ENCODE results near the gene RNPEPL1.

RNPEPL1 gene

DNA sequence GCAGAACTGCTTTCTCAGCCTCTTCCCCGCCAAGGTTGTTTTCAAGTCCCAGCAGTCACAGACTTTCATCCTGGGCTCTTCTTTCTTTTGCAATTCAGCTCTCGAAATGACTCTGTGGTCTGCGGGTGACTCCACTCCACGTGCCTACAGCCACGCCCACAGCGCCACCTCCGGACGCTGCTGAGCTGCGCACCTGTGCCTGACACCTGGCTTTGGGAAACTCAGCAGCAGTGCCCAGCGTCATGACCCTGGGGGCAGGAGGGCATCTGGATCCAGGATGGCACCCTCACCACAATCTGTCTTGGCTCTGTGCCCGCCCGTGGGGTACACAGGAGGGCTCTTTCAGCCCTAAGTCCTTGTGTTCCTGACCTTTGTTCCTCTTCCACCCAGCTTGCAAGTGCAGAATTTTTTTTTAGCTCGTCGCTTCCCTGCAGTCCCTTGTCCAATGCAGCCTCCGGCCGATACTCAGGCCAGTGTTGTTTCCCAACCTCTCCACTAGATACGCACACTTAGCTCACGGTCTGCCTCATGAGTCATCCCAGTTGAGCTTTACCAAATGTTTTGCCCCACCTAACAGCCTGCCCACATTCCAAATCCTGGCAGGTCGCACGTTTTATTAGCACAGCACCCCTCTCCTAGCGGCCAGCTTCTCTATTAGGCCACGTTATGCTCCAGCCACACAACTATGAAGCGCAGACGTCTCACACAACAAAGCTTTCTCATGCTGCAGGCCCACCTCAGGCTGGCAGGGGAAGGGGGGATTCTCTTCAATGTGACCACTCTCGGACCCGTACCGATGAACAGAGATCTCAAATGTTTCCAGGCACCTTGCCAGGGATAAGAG, 11.7 kb downstream of the RNPEPL1 start:
- Histone ChIP-seq H3K9ac (ENCODE audit: low read length) (peak overlapping the region; percentile 55), H2AFZ (ENCODE audit: low read length) (no peak overlapping the region), H3K27ac (ENCODE audit: low read length) (peak overlapping the region; percentile 99), H3K4me1 (ENCODE audit: low read length) (peaks cover 53% of the 10 kb centered on the region), H3F3A (ENCODE audit: insufficient read depth, low read length) (peaks cover 38% of the 10 kb centered on the region), H4K20me1 (ENCODE audit: insufficient read depth, low read length) (no peaks in the 10 kb centered on the region), H3K9me2 (replicated peaks; ENCODE audit: insufficient read depth, low read length) (no peaks in the 10 kb centered on the region), H3K4me3 (ENCODE audit: low read length) (no peak overlapping the region), H3K36me3 (replicated peaks; ENCODE audit: insufficient read depth, low read length) (no peaks in the 10 kb centered on the region), H3K9me3 (replicated peaks; ENCODE audit: insufficient read depth, low read length) (no peaks in the 10 kb centered on the region), H3K79me2 (ENCODE audit: low read length) (peaks cover 29% of the 10 kb centered on the region), H3K4me2 (ENCODE audit: low read depth, low read length) (peak overlapping the region; percentile 35; the same call in 1 of the 2 replicates), H3K27me3 (replicated peaks; ENCODE audit: insufficient read depth, low read length) (no peaks in the 10 kb centered on the region)
- TF ChIP-seq EZH2phosphoT487 (IDR thresholded peaks at IDR 0.05; ENCODE audit: low read length): no peak
- no peak for TF ChIP-seq EZH2 (optimal IDR thresholded peaks at IDR 0.05; ENCODE audit: low read depth, low read length)
- TF ChIP-seq, protein P1, sequence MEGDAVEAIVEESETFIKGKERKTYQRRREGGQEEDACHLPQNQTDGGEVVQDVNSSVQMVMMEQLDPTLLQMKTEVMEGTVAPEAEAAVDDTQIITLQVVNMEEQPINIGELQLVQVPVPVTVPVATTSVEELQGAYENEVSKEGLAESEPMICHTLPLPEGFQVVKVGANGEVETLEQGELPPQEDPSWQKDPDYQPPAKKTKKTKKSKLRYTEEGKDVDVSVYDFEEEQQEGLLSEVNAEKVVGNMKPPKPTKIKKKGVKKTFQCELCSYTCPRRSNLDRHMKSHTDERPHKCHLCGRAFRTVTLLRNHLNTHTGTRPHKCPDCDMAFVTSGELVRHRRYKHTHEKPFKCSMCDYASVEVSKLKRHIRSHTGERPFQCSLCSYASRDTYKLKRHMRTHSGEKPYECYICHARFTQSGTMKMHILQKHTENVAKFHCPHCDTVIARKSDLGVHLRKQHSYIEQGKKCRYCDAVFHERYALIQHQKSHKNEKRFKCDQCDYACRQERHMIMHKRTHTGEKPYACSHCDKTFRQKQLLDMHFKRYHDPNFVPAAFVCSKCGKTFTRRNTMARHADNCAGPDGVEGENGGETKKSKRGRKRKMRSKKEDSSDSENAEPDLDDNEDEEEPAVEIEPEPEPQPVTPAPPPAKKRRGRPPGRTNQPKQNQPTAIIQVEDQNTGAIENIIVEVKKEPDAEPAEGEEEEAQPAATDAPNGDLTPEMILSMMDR (IDR thresholded peaks at IDR 0.05; ENCODE audit: low read length): peak; percentile 44
- DNase-seq: peak; percentile 90

DNA sequence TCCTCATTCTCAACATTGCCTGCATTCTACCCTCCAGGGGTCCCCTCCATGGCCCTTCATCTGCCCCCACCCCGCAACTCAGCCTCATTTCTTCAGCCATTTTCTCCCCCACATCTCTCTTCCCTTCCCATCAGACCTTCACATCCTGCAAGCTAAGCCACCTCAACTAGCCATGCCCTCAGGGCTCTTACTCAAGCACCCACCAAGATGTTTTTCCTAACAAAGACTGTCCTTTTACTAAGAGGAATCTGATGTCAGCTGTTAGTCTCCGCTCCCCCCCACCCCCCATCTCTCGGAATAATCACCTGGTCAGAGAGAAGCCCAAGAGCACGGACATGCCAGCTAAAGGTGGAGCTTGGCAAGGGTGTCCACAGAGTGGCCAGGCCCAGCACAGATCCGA, 13.5 kb downstream of the RNPEPL1 start:
- no peak overlapping the region for H3K9ac ChIP-seq (ENCODE audit: low read length)
- H3K79me2 ChIP-seq (ENCODE audit: low read length): peaks cover 38% of the 10 kb centered on the region

DNA sequence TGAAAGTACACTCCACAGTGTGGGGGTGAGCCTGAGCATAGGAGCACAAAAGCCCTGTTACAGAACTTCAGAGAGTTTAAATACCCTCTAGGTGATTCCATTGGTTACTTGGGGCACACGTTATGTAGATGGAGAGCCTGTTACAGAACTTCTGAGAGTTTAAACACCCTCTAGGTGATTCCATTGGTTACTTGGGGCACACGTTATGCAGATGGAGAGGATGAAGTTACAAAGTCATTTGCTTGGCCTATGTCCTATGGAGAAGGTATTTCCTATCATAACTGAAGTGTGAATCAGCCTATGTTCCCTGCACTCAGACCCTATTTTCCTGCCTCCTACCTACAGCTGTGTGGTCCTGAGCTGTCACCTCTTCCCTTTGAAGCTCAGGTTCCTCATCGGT, 14.5 kb downstream of the RNPEPL1 start:
- no peak overlapping the region for H3K4me2 ChIP-seq (ENCODE audit: low read depth, low read length)
- no peak overlapping the region for H3K4me3 ChIP-seq (ENCODE audit: low read length)
- no peak overlapping the region for H3K9ac ChIP-seq (ENCODE audit: low read length)
- no peaks in the 10 kb centered on the region for H4K20me1 ChIP-seq (ENCODE audit: insufficient read depth, low read length)
- H3K9me2 ChIP-seq (replicated peaks; ENCODE audit: insufficient read depth, low read length): no peaks in the 10 kb centered on the region
- H3K79me2 ChIP-seq (ENCODE audit: low read length): peaks cover 48% of the 10 kb centered on the region
- H3K4me1 ChIP-seq (ENCODE audit: low read length): peaks cover 56% of the 10 kb centered on the region
- H3K27ac ChIP-seq (ENCODE audit: low read length): no peak overlapping the region
- no peaks in the 10 kb centered on the region for H3K36me3 ChIP-seq (replicated peaks; ENCODE audit: insufficient read depth, low read length)
- peaks cover 59% of the 10 kb centered on the region for H3F3A ChIP-seq (ENCODE audit: insufficient read depth, low read length)
- no peak overlapping the region for H2AFZ ChIP-seq (ENCODE audit: low read length)
- TF ChIP-seq, protein P1 (IDR thresholded peaks at IDR 0.05; ENCODE audit: low read length): no peak
- TF ChIP-seq EZH2 (optimal IDR thresholded peaks at IDR 0.05; ENCODE audit: low read depth, low read length): no peak
- no peak for TF ChIP-seq EZH2phosphoT487 (IDR thresholded peaks at IDR 0.05; ENCODE audit: low read length)
- H3K27me3 ChIP-seq (replicated peaks; ENCODE audit: insufficient read depth, low read length): no peaks in the 10 kb centered on the region
- H3K9me3 ChIP-seq (replicated peaks; ENCODE audit: insufficient read depth, low read length): no peaks in the 10 kb centered on the region
- no peak for DNase-seq

More for the DNA sequence above, 13.5 kb downstream of the RNPEPL1 start:
- H3K4me3 ChIP-seq (ENCODE audit: low read length): no peak overlapping the region
- H3K9me2 ChIP-seq (replicated peaks; ENCODE audit: insufficient read depth, low read length): no peaks in the 10 kb centered on the region
- no peak for DNase-seq
- TF ChIP-seq EZH2phosphoT487 (IDR thresholded peaks at IDR 0.05; ENCODE audit: low read length) (no peak), EZH2 (optimal IDR thresholded peaks at IDR 0.05; ENCODE audit: low read depth, low read length) (no peak)
- TF ChIP-seq, protein P1 (IDR thresholded peaks at IDR 0.05; ENCODE audit: low read length): no peak
- peaks cover 50% of the 10 kb centered on the region for H3F3A ChIP-seq (ENCODE audit: insufficient read depth, low read length)
- no peaks in the 10 kb centered on the region for H3K36me3 ChIP-seq (replicated peaks; ENCODE audit: insufficient read depth, low read length)
- no peaks in the 10 kb centered on the region for H3K9me3 ChIP-seq (replicated peaks; ENCODE audit: insufficient read depth, low read length)
- no peaks in the 10 kb centered on the region for H4K20me1 ChIP-seq (ENCODE audit: insufficient read depth, low read length)
- no peak overlapping the region for H2AFZ ChIP-seq (ENCODE audit: low read length)
- H3K27ac ChIP-seq (ENCODE audit: low read length): no peak overlapping the region
- H3K4me2 ChIP-seq (ENCODE audit: low read depth, low read length): no peak overlapping the region
- peaks cover 55% of the 10 kb centered on the region for H3K4me1 ChIP-seq (ENCODE audit: low read length)
- no peaks in the 10 kb centered on the region for H3K27me3 ChIP-seq (replicated peaks; ENCODE audit: insufficient read depth, low read length)

Data from MM.1S (cell line).